GM18519 (cell line): ENCODE results near the gene NID1.

Experiments
- ATAC-seq: cut with Tn5 transposase; IDR thresholded peaks from one replicate; pipeline ENCODE4 v1.9.1; 2021; ENCODE audit warnings: mild to moderate bottlenecking, moderate library complexity; ENCODE audit not compliant: unreplicated experiment, low FRiP score

Gene NID1

GRCh38 chr1:236035681-236036101 lies 29.2 kb downstream of the NID1 start:
- ATAC-seq, result no peak

- no peak for ATAC-seq
These were observed 31.6 kb downstream of the NID1 start for GRCh38 chr1:236033336-236033735.

- no peak for ATAC-seq
These were observed 34.4 kb downstream of the NID1 start for GRCh38 chr1:236030534-236030933.

GRCh38 chr1:236029428-236029940 lies 35.4 kb downstream of the NID1 start:
- no peak for ATAC-seq

GRCh38 chr1:236027104-236027503 lies 37.8 kb downstream of the NID1 start:
- ATAC-seq, result no peak

GRCh38 chr1:236025836-236026235 lies 39.1 kb downstream of the NID1 start:
- ATAC-seq, result no peak

- no peak for ATAC-seq
These were observed 40.2 kb downstream of the NID1 start for GRCh38 chr1:236024641-236025040.

GRCh38 chr1:236023926-236024565 lies 40.8 kb downstream of the NID1 start:
- ATAC-seq, result no peak

- ATAC-seq, result no peak
These were observed 43.3 kb downstream of the NID1 start for GRCh38 chr1:236021424-236022135.

- no peak for ATAC-seq
These were observed 44.3 kb downstream of the NID1 start for GRCh38 chr1:236020359-236021219.

GRCh38 chr1:236018885-236019453 lies 45.9 kb downstream of the NID1 start:
- ATAC-seq, result no peak

GRCh38 chr1:236016782-236017400 lies 48.0 kb downstream of the NID1 start:
- ATAC-seq, result no peak

GRCh38 chr1:236016083-236016482 lies 48.8 kb downstream of the NID1 start:
- no peak for ATAC-seq

GRCh38 chr1:236015539-236015938 lies 49.4 kb downstream of the NID1 start:
- no peak for ATAC-seq

GRCh38 chr1:236013330-236013729 lies 51.6 kb downstream of the NID1 start:
- ATAC-seq, result no peak

- no peak for ATAC-seq
These were observed 53.2 kb downstream of the NID1 start for GRCh38 chr1:236011641-236012040.

GRCh38 chr1:236010443-236010842 lies 54.4 kb downstream of the NID1 start:
- ATAC-seq, result no peak

GRCh38 chr1:236009857-236010256 lies 55.0 kb downstream of the NID1 start:
- no peak for ATAC-seq

- no peak for ATAC-seq
These were observed 55.7 kb downstream of the NID1 start for GRCh38 chr1:236009191-236009590.

- ATAC-seq, result no peak
These were observed 57.1 kb downstream of the NID1 start for GRCh38 chr1:236007781-236008180.
